ENCODE measurements around the gene FUT7.

Gene FUT7

DNA sequence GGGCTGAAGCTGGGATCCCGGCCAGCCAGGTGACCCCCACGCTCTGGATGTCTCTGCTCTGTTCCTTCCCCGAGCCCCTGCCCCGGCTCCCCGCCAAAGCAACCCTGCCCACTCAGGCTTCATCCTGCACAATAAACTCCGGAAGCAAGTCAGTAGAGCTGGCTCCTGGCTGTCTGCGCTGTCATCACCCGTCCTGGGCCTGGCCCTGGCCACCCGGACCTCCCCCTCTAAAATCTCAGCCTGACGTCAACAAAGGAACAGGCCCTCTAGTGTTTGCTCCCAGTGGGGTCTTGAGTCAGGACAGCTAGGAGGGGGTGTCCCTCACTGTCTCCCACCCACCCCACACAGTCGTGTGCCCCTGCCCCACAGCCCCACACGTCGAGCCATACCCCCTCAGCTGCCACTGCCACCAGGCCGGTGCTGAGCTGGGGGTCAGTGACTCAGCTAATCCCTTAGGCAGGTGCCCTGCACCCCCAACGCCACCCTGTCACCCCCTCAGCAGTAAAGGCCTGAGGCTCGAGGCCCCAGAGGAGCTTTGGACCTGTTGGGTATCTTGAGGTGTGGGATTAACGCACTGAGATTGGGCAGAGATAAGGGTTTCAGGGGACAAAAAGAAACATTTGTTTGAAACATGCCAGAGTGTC, 50.2 kb downstream of the FUT7 start:
- intact Hi-C loops (cut with DNase I) = no loop called here
- DNase-seq = peak in 35 of 42 donors; percentile 48 to 88 (median 65)

DNA sequence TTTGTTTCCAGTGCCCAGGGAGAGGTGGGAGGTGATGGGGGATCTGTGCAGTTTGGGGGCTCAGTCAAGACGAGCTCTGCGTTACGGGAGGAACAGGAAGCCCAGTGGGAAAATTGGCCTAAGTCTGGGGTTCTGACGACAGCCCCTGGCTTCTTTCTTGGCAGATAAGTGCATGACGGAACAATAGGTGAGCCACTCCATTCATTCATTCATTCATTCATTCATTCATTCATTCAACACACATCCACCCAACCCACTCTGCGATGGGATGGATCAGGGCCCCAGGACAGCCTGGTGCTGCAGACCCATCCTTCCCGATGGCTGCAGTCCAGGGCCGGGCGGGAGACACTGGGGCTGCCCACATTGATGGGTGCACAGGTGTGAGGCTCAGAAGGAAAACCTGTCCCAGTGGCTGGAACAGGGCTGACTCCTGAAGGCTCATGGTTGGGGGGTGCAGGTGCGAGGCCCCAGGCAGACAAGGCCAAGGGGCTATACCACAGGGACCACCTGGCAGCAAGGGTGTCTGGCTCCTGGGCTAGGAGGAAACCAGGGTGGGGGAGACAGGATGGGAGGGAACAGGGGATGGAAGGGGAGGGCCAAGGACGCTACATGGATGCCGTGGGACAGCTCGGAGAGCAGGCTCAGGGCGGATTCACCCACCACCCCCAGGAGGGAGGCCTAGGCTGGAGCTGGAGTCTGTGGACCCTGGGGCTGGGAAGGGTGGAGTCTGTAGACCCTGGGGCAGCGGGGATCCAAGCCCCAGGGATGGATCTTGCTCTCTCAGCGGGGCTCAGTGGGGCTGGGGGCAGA, 51.0 kb downstream of the FUT7 start:
- DNase-seq = peak in 10 of 42 donors; percentile 15 to 69 (median 46)
- intact Hi-C loops (cut with DNase I) = no loop called here
